Fibroblast of lung (primary cell): ENCODE data around the gene MPZL3.

Experiments
- EZH2 ChIP-seq: IDR thresholded peaks from 2 replicates; pipeline ENCODE4 v1.5.1; 2012; ENCODE audit warnings: low read length, control low read depth, mild to moderate bottlenecking; ENCODE audit errors: missing control alignments
- TF ChIP-seq, protein P1 (sequence below), 2 donors: IDR thresholded peaks in 1 of 2; conservative IDR thresholded peaks in 1 of 2; 1 replicate in 1 of 2; 2 replicates in 1 of 2; pipeline ENCODE4 v1.5.1; 2011 to 2012; ENCODE audit warnings: low read length in 2 of 2, control low read depth in 1 of 2, inconsistent platforms in 1 of 2, low read depth in 1 of 2, mild to moderate bottlenecking in 1 of 2

DNA sequence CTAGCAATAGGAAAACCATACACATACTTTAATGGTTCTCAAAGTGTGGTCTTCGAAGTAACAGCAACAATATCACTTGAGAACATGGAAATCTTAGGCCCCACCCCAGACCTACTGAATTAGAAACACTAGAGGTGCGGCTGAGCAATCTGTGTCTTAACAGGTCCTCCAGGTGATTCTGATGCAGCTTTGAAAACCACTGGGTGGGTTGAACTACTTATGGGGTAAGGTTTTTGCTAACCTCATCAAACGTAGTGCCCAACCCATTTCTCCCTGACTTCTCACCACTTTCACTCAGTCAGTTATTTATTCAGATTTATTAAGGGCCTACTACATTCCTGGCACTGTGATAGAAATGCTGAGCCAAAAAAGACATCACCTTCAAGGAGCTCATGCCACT lies 8.2 kb upstream of the MPZL3 start:
- TF ChIP-seq, protein P1, sequence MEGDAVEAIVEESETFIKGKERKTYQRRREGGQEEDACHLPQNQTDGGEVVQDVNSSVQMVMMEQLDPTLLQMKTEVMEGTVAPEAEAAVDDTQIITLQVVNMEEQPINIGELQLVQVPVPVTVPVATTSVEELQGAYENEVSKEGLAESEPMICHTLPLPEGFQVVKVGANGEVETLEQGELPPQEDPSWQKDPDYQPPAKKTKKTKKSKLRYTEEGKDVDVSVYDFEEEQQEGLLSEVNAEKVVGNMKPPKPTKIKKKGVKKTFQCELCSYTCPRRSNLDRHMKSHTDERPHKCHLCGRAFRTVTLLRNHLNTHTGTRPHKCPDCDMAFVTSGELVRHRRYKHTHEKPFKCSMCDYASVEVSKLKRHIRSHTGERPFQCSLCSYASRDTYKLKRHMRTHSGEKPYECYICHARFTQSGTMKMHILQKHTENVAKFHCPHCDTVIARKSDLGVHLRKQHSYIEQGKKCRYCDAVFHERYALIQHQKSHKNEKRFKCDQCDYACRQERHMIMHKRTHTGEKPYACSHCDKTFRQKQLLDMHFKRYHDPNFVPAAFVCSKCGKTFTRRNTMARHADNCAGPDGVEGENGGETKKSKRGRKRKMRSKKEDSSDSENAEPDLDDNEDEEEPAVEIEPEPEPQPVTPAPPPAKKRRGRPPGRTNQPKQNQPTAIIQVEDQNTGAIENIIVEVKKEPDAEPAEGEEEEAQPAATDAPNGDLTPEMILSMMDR (conservative IDR thresholded peaks at IDR 0.05 in 1 of 2, IDR thresholded peaks at IDR 0.05 in 1 of 2; ENCODE audit: low read depth in 1 of 2, low read length in 2 of 2): no peak
- no peak for TF ChIP-seq EZH2
